K562 (cell line): ENCODE data around the gene MYO18B. TPM values are rescaled to one million over a fixed set of nuclear protein-coding genes. Genes with fewer than 3 reads are reported as not detected.
A peak's percentile ranks its signal among the peaks of the same experiment; 100 is the strongest.

Source experiments
- ATAC-seq: fragments of 200-7000 bp; cut with Tn5 transposase; 3 replicates; pipeline ENCODE4 v1.9.1; 2020; ENCODE audit warnings: moderate library complexity
- BruUV-seq: library from RNA; stranded (reverse); fragments of 400-500 nt; replicated peaks from 2 replicates; lab custom pipeline; 2021; lab: Mats Ljungman, UMichigan
- CTCF ChIA-PET: fragments of 300-600 bp; formaldehyde crosslinking; extraction: SDS; loops from one replicate; lab custom pipeline; 2021; ENCODE audit warnings: low intra/inter-chr PET ratio; lab: Yijun Ruan, JAX
- POLR2A ChIA-PET: fragments of 300-600, 350-650 bp; sonication (Branson Sonifier 250); formaldehyde crosslinking; extraction: SDS; loops from one replicate; lab custom pipeline; 2021; ENCODE audit warnings: antibody characterized with exemption, inconsistent platforms; lab: Yijun Ruan, JAX
- DNase-seq, 4 experiments: peaks; one replicate each; pipeline versions ENCODE4 v3.0.0 to v3.0.0-alpha.2; 2011 to 2018; ENCODE audit warnings: low spot score in 3 of 4, mixed read lengths in 3 of 4; ENCODE audit errors: extremely low read depth in 1 of 4
- FAIRE-seq: peaks from 2 replicates; lab custom pipeline; 2011; peaks lifted over from hg19 to GRCh38; lab: Jason Lieb, UNC
- H2AFZ ChIP-seq: 2 replicates; pipeline ENCODE4 v1.6.0; 2011; ENCODE audit warnings: low read depth, low read length, control low read depth, inconsistent platforms
- H3K27ac ChIP-seq: fragments of 200-600 bp; 3 replicates; pipeline ENCODE4 v1.8.0; 2011; ENCODE audit warnings: low read depth, mild to moderate bottlenecking, control low read depth, inconsistent platforms, low read length, moderate library complexity, mixed read lengths; ENCODE audit errors: extremely low read depth
- H3K27me3 ChIP-seq, 2 experiments: fragments of 300-600 bp in 1 of 2; 2 replicates in 1 of 2; 3 replicates in 1 of 2; pipeline versions ENCODE4 v1.6.0 to v1.8.0; 2011; ENCODE audit warnings: inconsistent platforms in 2 of 2, low read length in 2 of 2, mild to moderate bottlenecking in 1 of 2, mixed read lengths in 1 of 2, moderate library complexity in 1 of 2; ENCODE audit not compliant: control insufficient read depth in 2 of 2, insufficient read depth in 2 of 2
- H3K36me3 ChIP-seq: fragments of 300-600 bp; 3 replicates; pipeline ENCODE4 v1.8.0; 2011; ENCODE audit warnings: mild to moderate bottlenecking, low read length, inconsistent platforms; ENCODE audit not compliant: control insufficient read depth, insufficient read depth
- H3K4me1 ChIP-seq, 2 experiments: fragments of 200-600 bp in 1 of 2; replicated peaks in 1 of 2; 2 replicates in 1 of 2; 3 replicates in 1 of 2; pipeline versions ENCODE4 v1.5.1 to v1.8.0; 2011; ENCODE audit warnings: inconsistent platforms in 2 of 2, low read length in 2 of 2, mild to moderate bottlenecking in 1 of 2, mixed read lengths in 1 of 2, moderate library complexity in 1 of 2; ENCODE audit not compliant: control insufficient read depth in 2 of 2, insufficient read depth in 2 of 2
- H3K4me2 ChIP-seq: 2 replicates; pipeline ENCODE4 v1.6.1; 2011; ENCODE audit warnings: low read length, control low read depth, inconsistent platforms, mixed read lengths; ENCODE audit not compliant: insufficient read depth
- H3K4me3 ChIP-seq: fragments of 200-600 bp; sonication (generic), shearing (Covaris generic); 2 replicates; pipeline ENCODE4 v1.5.1; 2016; ENCODE audit warnings: control low read depth, inconsistent platforms
- H3K79me2 ChIP-seq: fragments of 200-600 bp; 3 replicates; pipeline ENCODE4 v1.8.0; 2011; ENCODE audit warnings: low read length, inconsistent platforms; ENCODE audit not compliant: control insufficient read depth, insufficient read depth
- H3K9ac ChIP-seq, 2 experiments: 2 replicates each; pipeline versions ENCODE4 v1.6.0 to v1.6.1; 2011; ENCODE audit warnings: low read depth in 2 of 2, low read length in 2 of 2, control low read depth in 1 of 2, inconsistent platforms in 1 of 2, mild to moderate bottlenecking in 1 of 2, mixed read lengths in 1 of 2; ENCODE audit not compliant: insufficient read depth in 1 of 2
- H3K9me1 ChIP-seq: one replicate; pipeline ENCODE4 v1.6.0; 2011; ENCODE audit warnings: inconsistent platforms, mild to moderate bottlenecking, low read length, moderate library complexity; ENCODE audit not compliant: control insufficient read depth, insufficient read depth
- H3K9me3 ChIP-seq: replicated peaks from 2 replicates; pipeline ENCODE4 v1.5.1; 2011; ENCODE audit warnings: low read depth, low read length, inconsistent platforms; ENCODE audit not compliant: control insufficient read depth, insufficient read depth
- H4K20me1 ChIP-seq: replicated peaks from 2 replicates; pipeline ENCODE4 v1.6.1; 2011; ENCODE audit warnings: low read length, inconsistent platforms, mixed read lengths; ENCODE audit not compliant: control insufficient read depth, insufficient read depth
- C11orf30 ChIP-seq: fragments of 450-650 bp; IDR thresholded peaks from 2 replicates; pipeline ENCODE4 v1.6.1; 2016; ENCODE audit warnings: low read depth, mild to moderate bottlenecking
- CREBBP ChIP-seq: IDR thresholded peaks from one replicate; pipeline ENCODE4 v1.6.1; 2012; ENCODE audit warnings: low read depth, mild to moderate bottlenecking, control low read depth, inconsistent platforms, low read length
- ESRRA ChIP-seq: fragments of 450-650 bp; IDR thresholded peaks from 2 replicates; pipeline ENCODE4 v1.6.1; 2014; ENCODE audit warnings: low read depth, mild to moderate bottlenecking, moderate library complexity, borderline replicate concordance
- MAFG ChIP-seq: fragments of 450-650 bp; conservative IDR thresholded peaks from 2 replicates; pipeline ENCODE4 v1.6.1; 2016; ENCODE audit warnings: missing genetic modification characterization, missing compliant biosample characterization
- MEIS2 ChIP-seq: fragments of 450-650 bp; IDR thresholded peaks from 2 replicates; pipeline ENCODE4 v1.6.1; 2014; ENCODE audit warnings: mild to moderate bottlenecking; ENCODE audit not compliant: partially characterized antibody
- NFE2 ChIP-seq: IDR thresholded peaks from 2 replicates; pipeline ENCODE4 v1.6.1; 2014; ENCODE audit warnings: antibody characterized with exemption, low read depth
- NONO ChIP-seq, 2 experiments: fragments of 200-400 bp in 1 of 2; fragments of 450-650 bp in 1 of 2; formaldehyde crosslinking in 1 of 2; IDR thresholded peaks; 2 replicates each; pipeline ENCODE4 v1.6.1; 2017; ENCODE audit warnings: low read depth in 2 of 2, mild to moderate bottlenecking in 2 of 2, moderate library complexity in 2 of 2, low read length in 1 of 2
- PBX2 ChIP-seq, 2 experiments: IDR thresholded peaks in 1 of 2; conservative IDR thresholded peaks in 1 of 2; 2 replicates each; pipeline ENCODE4 v1.6.1; 2016; ENCODE audit warnings: low read depth in 2 of 2, mild to moderate bottlenecking in 1 of 2, missing compliant biosample characterization in 1 of 2, missing genetic modification characterization in 1 of 2, moderate library complexity in 1 of 2
- ZNF316 ChIP-seq: fragments of 450-650 bp; IDR thresholded peaks from 2 replicates; pipeline ENCODE4 v1.6.1; 2016
- WGBS: fragments of 100-300 bp; shearing (Covaris generic); methylation state at CpG from one replicate; pipeline ENCODE4 v1.1.6; 2016; ENCODE audit warnings: low coverage, mixed read lengths; ENCODE audit not compliant: insufficient coverage; ENCODE audit errors: missing lambda C conversion rate; 5-methylcytosine and 5-hydroxymethylcytosine counted together
- in situ Hi-C: fragments of 300-500 bp; cut with MboI; formaldehyde crosslinking; loops from 4 replicates; pipeline ENCODE4 v1.15.0; 2018; ENCODE audit warnings: inconsistent platforms, mixed read lengths
- intact Hi-C: fragments of 100-400 bp; cut with micrococcal nuclease; formaldehyde crosslinking; loops from 2 replicates; pipeline ENCODE4 v1.14.2; 2022
- polyA plus RNA-seq, 8 experiments: library from polyadenylated mRNA; depleted of rRNA in 4 of 8; stranded (reverse) in 5 of 8; unstranded in 3 of 8; fragments of >200 nt; fragmentation: Nextera tagmentation in 2 of 8; fragmentation: Illumina TruSeq in 1 of 8; extraction: Ambion mirVana in 2 of 8; extraction: Trizol in 1 of 8; gene quantifications; 2 replicates each; pipeline versions ENCODE4 v1.2.1 to v1.2.3, GENCODE V29; 2011 to 2014; ENCODE audit warnings: inconsistent platforms in 1 of 8, missing spikeins in 1 of 8
- total RNA-seq, 7 experiments: library from RNA; depleted of rRNA in 6 of 7; stranded (reverse); fragments of >200 nt in 6 of 7; fragmentation: Illumina TruSeq in 2 of 7; extraction: Trizol in 2 of 7; gene quantifications; 2 replicates each; pipeline versions ENCODE4 v1.2.1 to v1.2.3, GENCODE V29; 2011 to 2021; ENCODE audit warnings: low replicate concordance in 1 of 7

Gene MYO18B
- total and polyA plus RNA-seq, 9 of the 15 experiments (the other 6 are each of a cell fraction or from before 2014, with no cell fraction given): 0.06 to 7.0 (median 4.3) TPM

- CTCF ChIA-PET: no interaction called here
- BruUV-seq: no TSS peak
- 2% methylated on average over 3 of the region's 3 CpGs for WGBS
Observed at GRCh38 chr22:26068571-26068970, 326.6 kb downstream of the MYO18B start.

More at GRCh38 chr22:26068571-26068970, 326.6 kb downstream of the MYO18B start:
- Histone ChIP-seq H3K9ac (no peak overlapping the region), H3K9me1 (no peaks in the 10 kb centered on the region), H3K9me3 (no peaks in the 10 kb centered on the region), H3K27me3 (no peaks in the 10 kb centered on the region; a peak in 1 of 5 replicates), H3K4me3 (no peak overlapping the region), H3K4me2 (no peak overlapping the region), H3K27ac (no peak overlapping the region), H3K79me2 (no peaks in the 10 kb centered on the region), H3K4me1 (no peaks in the 10 kb centered on the region), H4K20me1 (no peaks in the 10 kb centered on the region), H3K36me3 (no peaks in the 10 kb centered on the region), H2AFZ (no peak overlapping the region)
- in situ Hi-C loops (no loop called here), intact Hi-C loops (no loop called here)
- DNase-seq: no peak
- FAIRE-seq: no peak
- ATAC-seq: no peak
- peak; percentile 67 for TF ChIP-seq NFE2
- peak; percentile 80 for TF ChIP-seq MEIS2
- peak; percentile 27; the same call in 1 of the 2 replicates for TF ChIP-seq ZNF316
- peak; percentile 54; the same call in 1 of the 2 replicates for TF ChIP-seq C11orf30
- no peak for TF ChIP-seq PBX2 (CRISPR knock-in tag; IDR thresholded peaks at IDR 0.05; ENCODE audit: low read depth)
- TF ChIP-seq PBX2 (tag; conservative IDR thresholded peaks at IDR 0.05; ENCODE audit: low read depth): peak; percentile 83
- no peak for TF ChIP-seq CREBBP
- peak; percentile 18; the same call in 1 of the 2 replicates for TF ChIP-seq ESRRA
- peak; percentile 77 for TF ChIP-seq MAFG (tag)
- TF ChIP-seq NONO (IDR thresholded peaks at IDR 0.05; ENCODE audit: low read depth in 2 of 2, low read length in 1 of 2): no peak
- POLR2A ChIA-PET: no interaction called here
